ENCODE results near the gene ESD. TPM values are rescaled to one million over a fixed set of nuclear protein-coding genes. Genes with fewer than 3 reads are reported as not detected.
"Not testable (repeated sequence)": the region's sequence is repeated elsewhere in the genome, so short reads cannot be mapped to it uniquely, and the experiment has no call there.

The ESD gene
- total RNA-seq, 1 donor from 2014 or later: 191 TPM

GRCh38 chr13:46817095-46817494, 20.1 kb upstream of the ESD start:
- Histone ChIP-seq H3K27me3 (no peaks in the 10 kb centered on the region), H2AFZ (replicated peaks) (peak overlapping the region; percentile 94), H3K4me3 (no peak overlapping the region), H3K9ac (no peak overlapping the region), H3K79me2 (ENCODE audit: low read depth) (no peaks in the 10 kb centered on the region), H3K27ac (no peak overlapping the region), H4K20me1 (ENCODE audit: low read depth) (no peaks in the 10 kb centered on the region), H3K9me3 (ENCODE audit: low read depth) (peaks cover 5% of the 10 kb centered on the region), H3K4me2 (no peak overlapping the region), H3F3A (ENCODE audit: low read depth) (no peaks in the 10 kb centered on the region), H3K4me1 (peaks cover 14% of the 10 kb centered on the region), H3K36me3 (peaks cover under 1% of the 10 kb centered on the region)
- H3K9me3 Mint-ChIP-seq: peaks cover 2% of the 10 kb centered on the region
- H3K27me3 Mint-ChIP-seq (ENCODE audit: insufficient read depth, low read depth): no peaks in the 10 kb centered on the region
- DNase-seq (ENCODE audit: low spot score): peak; percentile 17
- H3K27ac Mint-ChIP-seq: no peak overlapping the region
- H3K36me3 Mint-ChIP-seq: no peaks in the 10 kb centered on the region
- TF ChIP-seq EZH2 (IDR thresholded peaks at IDR 0.05): no peak
- no peak for TF ChIP-seq EZH2phosphoT487 (IDR thresholded peaks at IDR 0.05)
- TF ChIP-seq CTCF (IDR thresholded peaks at IDR 0.05): no peak
- no peaks in the 10 kb centered on the region for H3K4me1 Mint-ChIP-seq
- no peak overlapping the region for H3K4me3 Mint-ChIP-seq

GRCh38 chr13:46816371-46816770, 19.4 kb upstream of the ESD start:
- DNase-seq (ENCODE audit: low spot score): no peak
- H3K9ac ChIP-seq: no peak overlapping the region
- no peaks in the 10 kb centered on the region for H3K4me1 Mint-ChIP-seq
- H3K27ac Mint-ChIP-seq: no peak overlapping the region
- H3F3A ChIP-seq (ENCODE audit: low read depth): no peaks in the 10 kb centered on the region
- no peaks in the 10 kb centered on the region for H3K36me3 Mint-ChIP-seq
- no peak overlapping the region for H3K4me3 Mint-ChIP-seq
- H3K9me3 Mint-ChIP-seq: peaks cover 4% of the 10 kb centered on the region
- H3K4me2 ChIP-seq: no peak overlapping the region
- no peak overlapping the region for H2AFZ ChIP-seq (replicated peaks)
- H3K4me3 ChIP-seq: no peak overlapping the region
- H3K36me3 ChIP-seq: peaks cover 3% of the 10 kb centered on the region
- no peaks in the 10 kb centered on the region for H4K20me1 ChIP-seq (ENCODE audit: low read depth)
- H3K79me2 ChIP-seq (ENCODE audit: low read depth): no peaks in the 10 kb centered on the region
- H3K9me3 ChIP-seq (ENCODE audit: low read depth): peaks cover 12% of the 10 kb centered on the region
- no peak for TF ChIP-seq EZH2 (IDR thresholded peaks at IDR 0.05)
- no peak for TF ChIP-seq CTCF (IDR thresholded peaks at IDR 0.05)
- TF ChIP-seq EZH2phosphoT487 (IDR thresholded peaks at IDR 0.05): no peak
- H3K4me1 ChIP-seq: peaks cover 14% of the 10 kb centered on the region
- H3K27ac ChIP-seq: no peak overlapping the region
- no peaks in the 10 kb centered on the region for H3K27me3 Mint-ChIP-seq (ENCODE audit: insufficient read depth, low read depth)
- H3K27me3 ChIP-seq: no peaks in the 10 kb centered on the region

GRCh38 chr13:46812301-46812797, 15.4 kb upstream of the ESD start:
- peaks cover 2% of the 10 kb centered on the region for H3K27me3 Mint-ChIP-seq (ENCODE audit: insufficient read depth, low read depth)
- H3K4me2 ChIP-seq: no peak overlapping the region
- DNase-seq (ENCODE audit: low spot score): no peak
- no peak overlapping the region for H3K27ac ChIP-seq
- H2AFZ ChIP-seq (replicated peaks): no peak overlapping the region
- no peaks in the 10 kb centered on the region for H3K79me2 ChIP-seq (ENCODE audit: low read depth)
- H3K27ac Mint-ChIP-seq: no peak overlapping the region
- no peaks in the 10 kb centered on the region for H3K4me1 Mint-ChIP-seq
- H3K9me3 Mint-ChIP-seq: peaks cover 8% of the 10 kb centered on the region
- H3K27me3 ChIP-seq: no peaks in the 10 kb centered on the region
- H3F3A ChIP-seq (ENCODE audit: low read depth): no peaks in the 10 kb centered on the region
- H3K36me3 Mint-ChIP-seq: no peaks in the 10 kb centered on the region
- no peak for TF ChIP-seq EZH2phosphoT487 (IDR thresholded peaks at IDR 0.05)
- TF ChIP-seq EZH2 (IDR thresholded peaks at IDR 0.05): no peak
- no peak overlapping the region for H3K4me3 ChIP-seq
- no peak overlapping the region for H3K9ac ChIP-seq
- peaks cover 3% of the 10 kb centered on the region for H3K36me3 ChIP-seq
- H4K20me1 ChIP-seq (ENCODE audit: low read depth): no peaks in the 10 kb centered on the region
- H3K9me3 ChIP-seq (ENCODE audit: low read depth): peaks cover 16% of the 10 kb centered on the region
- H3K4me1 ChIP-seq: peaks cover 9% of the 10 kb centered on the region
- H3K4me3 Mint-ChIP-seq: no peak overlapping the region

GRCh38 chr13:46810440-46810839, 13.5 kb upstream of the ESD start:
- H3K4me3 Mint-ChIP-seq: no peak overlapping the region
- Histone ChIP-seq H3K4me1 (no peaks in the 10 kb centered on the region), H3K9me3 (ENCODE audit: low read depth) (peaks cover 16% of the 10 kb centered on the region), H3K27ac (no peak overlapping the region), H4K20me1 (ENCODE audit: low read depth) (no peaks in the 10 kb centered on the region), H3K9ac (no peak overlapping the region), H3F3A (ENCODE audit: low read depth) (no peaks in the 10 kb centered on the region), H3K4me3 (no peak overlapping the region), H2AFZ (replicated peaks) (no peak overlapping the region), H3K4me2 (no peak overlapping the region), H3K36me3 (peaks cover 3% of the 10 kb centered on the region), H3K27me3 (no peaks in the 10 kb centered on the region), H3K79me2 (ENCODE audit: low read depth) (no peaks in the 10 kb centered on the region)
- H3K4me1 Mint-ChIP-seq: no peaks in the 10 kb centered on the region
- H3K27ac Mint-ChIP-seq: no peak overlapping the region
- peaks cover 2% of the 10 kb centered on the region for H3K27me3 Mint-ChIP-seq (ENCODE audit: insufficient read depth, low read depth)
- TF ChIP-seq EZH2 (IDR thresholded peaks at IDR 0.05) (no peak), EZH2phosphoT487 (IDR thresholded peaks at IDR 0.05) (no peak), CTCF (IDR thresholded peaks at IDR 0.05) (no peak)
- H3K9me3 Mint-ChIP-seq: peaks cover 8% of the 10 kb centered on the region
- DNase-seq (ENCODE audit: low spot score): no peak
- H3K36me3 Mint-ChIP-seq: no peaks in the 10 kb centered on the region

- not testable (repeated sequence) for H3K79me2 ChIP-seq (ENCODE audit: low read depth); DNase-seq (ENCODE audit: low spot score); H3K9ac ChIP-seq; H4K20me1 ChIP-seq (ENCODE audit: low read depth); H3K36me3 Mint-ChIP-seq; H3K9me3 ChIP-seq (ENCODE audit: low read depth); H3K27me3 Mint-ChIP-seq (ENCODE audit: insufficient read depth, low read depth); H3K4me2 ChIP-seq; H3K4me1 ChIP-seq; H3K9me3 Mint-ChIP-seq; H3K4me1 Mint-ChIP-seq; H3F3A ChIP-seq (ENCODE audit: low read depth); H3K27ac Mint-ChIP-seq; H3K4me3 Mint-ChIP-seq; H3K27me3 ChIP-seq; H2AFZ ChIP-seq (replicated peaks); H3K36me3 ChIP-seq; H3K4me3 ChIP-seq; H3K27ac ChIP-seq
These were observed 8.0 kb upstream of the ESD start for GRCh38 chr13:46804921-46805320.

Measured in neural progenitor cell (in vitro differentiated cells).